MCF 10A (cell line): ENCODE measurements around the gene SIRPB2. TPM values are rescaled to one million over a fixed set of nuclear protein-coding genes. Genes with fewer than 3 reads are reported as not detected.

Experiments
- BruUV-seq: library from RNA; stranded (reverse); fragments of 400-500 nt; replicated peaks from 2 replicates; lab custom pipeline; 2021; lab: Mats Ljungman, UMichigan
- CTCF ChIA-PET: fragments of 300-600 bp; sonication (Branson Sonifier 250); formaldehyde crosslinking; extraction: SDS; loops from one replicate; lab custom pipeline; 2021; ENCODE audit warnings: antibody characterized with exemption, inconsistent platforms; lab: Yijun Ruan, JAX
- POLR2A ChIA-PET: fragments of 300-600, 350-650 bp; sonication (Branson Sonifier 250); formaldehyde crosslinking; extraction: SDS; loops from one replicate; lab custom pipeline; 2020; ENCODE audit warnings: antibody characterized with exemption, inconsistent platforms; lab: Yijun Ruan, JAX
- DNase-seq: peaks from one replicate; pipeline ENCODE4 v3.0.0-alpha.2; 2018; ENCODE audit not compliant: unreplicated experiment
- H3K27ac Mint-ChIP-seq: one replicate; pipeline ENCODE4 v1.8.0; 2022; ENCODE audit warnings: mild to moderate bottlenecking, low read depth, mixed read lengths; ENCODE audit not compliant: unreplicated experiment
- H3K27me3 Mint-ChIP-seq: one replicate; pipeline ENCODE4 v1.8.0; 2022; ENCODE audit warnings: mixed read lengths; ENCODE audit not compliant: insufficient read depth, unreplicated experiment
- H3K36me3 Mint-ChIP-seq: one replicate; pipeline ENCODE4 v1.8.0; 2022; ENCODE audit warnings: mild to moderate bottlenecking, moderate library complexity, mixed read lengths; ENCODE audit not compliant: insufficient read depth, unreplicated experiment
- H3K4me1 Mint-ChIP-seq: one replicate; pipeline ENCODE4 v1.8.0; 2022; ENCODE audit warnings: mixed read lengths; ENCODE audit not compliant: insufficient read depth, unreplicated experiment
- H3K4me3 Mint-ChIP-seq: one replicate; pipeline ENCODE4 v1.8.0; 2022; ENCODE audit warnings: mild to moderate bottlenecking, moderate library complexity, mixed read lengths; ENCODE audit not compliant: unreplicated experiment
- H3K9me3 Mint-ChIP-seq: one replicate; pipeline ENCODE4 v1.8.0; 2022; ENCODE audit warnings: mixed read lengths; ENCODE audit not compliant: unreplicated experiment
- CTCF ChIP-seq: fragments of 200-600 bp; IDR thresholded peaks from one replicate; pipeline ENCODE4 v1.8.0; 2022; ENCODE audit warnings: antibody characterized with exemption, mild to moderate bottlenecking; ENCODE audit not compliant: unreplicated experiment
- intact Hi-C: fragments of 100-400 bp; cut with micrococcal nuclease; formaldehyde crosslinking; loops from 2 replicates; pipeline ENCODE4 v1.14.1; 2022
- total RNA-seq: library from RNA; stranded (reverse); gene quantifications from 2 replicates; pipeline ENCODE4 v1.2.3, GENCODE V29; 2022

Gene SIRPB2
- total RNA-seq, 1 experiment from 2014 or later, result 1.8 TPM

GRCh38 chr20:1508574-1508973, 17.4 kb upstream of the SIRPB2 start:
- intact Hi-C loops, result no loop called here
- CTCF ChIA-PET, result interaction anchor here (0.6 to 10.5 kb wide), 31 partner anchors 9 to 615 kb away, joined by 3 to 615 read pairs (median 5); partner anchors contain the start of genes NSFL1C and SIRPB2
- no peak for DNase-seq

GRCh38 chr20:1507276-1507675, 16.1 kb upstream of the SIRPB2 start:
- Mint-ChIP-seq H3K4me3 (no peak overlapping the region), H3K27ac (no peak overlapping the region)
- POLR2A ChIA-PET, result interaction anchor here (1.0 to 5.7 kb wide), 6 partner anchors 17 to 227 kb away, joined by 3 to 150 read pairs (median 4); partner anchors contain the start of gene NSFL1C

More at GRCh38 chr20:1508574-1508973, 17.4 kb upstream of the SIRPB2 start:
- POLR2A ChIA-PET, result interaction anchor here (0.7 to 3.5 kb wide), 6 partner anchors 9 to 269 kb away, joined by 3 to 20 read pairs (median 8); partner anchors contain the start of gene NSFL1C
- H3K4me1 Mint-ChIP-seq, result peaks cover 26% of the 10 kb centered on the region
- no peaks in the 10 kb centered on the region for H3K9me3 Mint-ChIP-seq
- peaks cover 14% of the 10 kb centered on the region for H3K27me3 Mint-ChIP-seq
- no peak overlapping the region for H3K4me3 Mint-ChIP-seq
- H3K36me3 Mint-ChIP-seq, result no peaks in the 10 kb centered on the region
- H3K27ac Mint-ChIP-seq, result no peak overlapping the region
- TF ChIP-seq CTCF, result no peak
- no TSS peak for BruUV-seq

GRCh38 chr20:1505871-1506270, 14.7 kb upstream of the SIRPB2 start:
- no peak for DNase-seq
- H3K27ac Mint-ChIP-seq, result peak overlapping the region; percentile 47
- H3K9me3 Mint-ChIP-seq, result no peaks in the 10 kb centered on the region
- no peak overlapping the region for H3K4me3 Mint-ChIP-seq
- peaks cover 30% of the 10 kb centered on the region for H3K4me1 Mint-ChIP-seq
- intact Hi-C loops, result loop anchor here (1.0 kb wide), 1 partner anchor 36 kb away; no protein-coding TSS in a partner anchor
- ChIA-PET CTCF (interaction anchor here (1.9 to 10.5 kb wide), 7 partner anchors 36 to 271 kb away, joined by 8 to 615 read pairs (median 48); partner anchors contain the start of gene NSFL1C), POLR2A (interaction anchor here (0.6 to 5.7 kb wide), 8 partner anchors 12 to 258 kb away, joined by 3 to 150 read pairs (median 4); partner anchors contain the start of gene NSFL1C)
- peaks cover 4% of the 10 kb centered on the region for H3K27me3 Mint-ChIP-seq
- no peak for TF ChIP-seq CTCF
- H3K36me3 Mint-ChIP-seq, result no peaks in the 10 kb centered on the region
- no TSS peak for BruUV-seq

More at GRCh38 chr20:1507276-1507675, 16.1 kb upstream of the SIRPB2 start:
- Mint-ChIP-seq H3K36me3 (no peaks in the 10 kb centered on the region), H3K27me3 (peaks cover 14% of the 10 kb centered on the region), H3K4me1 (peaks cover 30% of the 10 kb centered on the region), H3K9me3 (no peaks in the 10 kb centered on the region)
- no peak for DNase-seq
- CTCF ChIA-PET, result interaction anchor here (0.8 to 10.5 kb wide), 9 partner anchors 17 to 665 kb away, joined by 3 to 615 read pairs (median 8); partner anchors contain the start of gene NSFL1C
- no TSS peak for BruUV-seq
- no peak for TF ChIP-seq CTCF
- intact Hi-C loops, result no loop called here

- Mint-ChIP-seq H3K27ac (peak overlapping the region; percentile 47), H3K27me3 (no peaks in the 10 kb centered on the region), H3K36me3 (no peaks in the 10 kb centered on the region), H3K9me3 (no peaks in the 10 kb centered on the region), H3K4me1 (peaks cover 35% of the 10 kb centered on the region), H3K4me3 (no peak overlapping the region)
- intact Hi-C loops, result loop anchor here (1.0 kb wide), 1 partner anchor 35 kb away; no protein-coding TSS in a partner anchor
- no TSS peak for BruUV-seq
- peak; percentile 88 for DNase-seq
- no peak for TF ChIP-seq CTCF
- ChIA-PET POLR2A (interaction anchor here (0.6 to 5.7 kb wide), 12 partner anchors 16 to 964 kb away, joined by 3 to 150 read pairs (median 6); partner anchors contain the start of gene NSFL1C), CTCF (interaction anchor here (0.6 to 10.5 kb wide), 13 partner anchors 12 to 1148 kb away, joined by 4 to 615 read pairs (median 34); partner anchors contain the start of genes NSFL1C, SDCBP2 and SIRPB2)
Observed at GRCh38 chr20:1505361-1505760, 14.1 kb upstream of the SIRPB2 start.
